Parathyroid adenoma (tissue), 2 donors: Measurements from ENCODE around the gene OGFOD2.

Experiments used
- H2AFZ ChIP-seq: fragments of 300-600 bp; sonication (generic); one replicate; pipeline ENCODE4 v1.7.0; 2017; ENCODE audit warnings: antibody characterized with exemption, mild to moderate bottlenecking
- H3K27ac ChIP-seq: fragments of 300-600 bp; sonication (generic); one replicate; pipeline ENCODE4 v1.7.0; 2017
- H3K27me3 ChIP-seq: fragments of 300-600 bp; sonication (generic); one replicate; pipeline ENCODE4 v1.7.0; 2017; ENCODE audit warnings: low read length; ENCODE audit not compliant: control insufficient read depth, insufficient read depth
- H3K36me3 ChIP-seq: fragments of 300-600 bp; sonication (generic); one replicate; pipeline ENCODE4 v1.7.0; 2017; ENCODE audit warnings: low read length; ENCODE audit not compliant: control insufficient read depth, insufficient read depth
- H3K4me1 ChIP-seq: fragments of 300-600 bp; sonication (generic); one replicate; pipeline ENCODE4 v1.7.0; 2017; ENCODE audit warnings: control low read depth
- H3K4me2 ChIP-seq: fragments of 300-600 bp; sonication (generic); one replicate; pipeline ENCODE4 v1.7.0; 2017; ENCODE audit warnings: low read length
- H3K4me3 ChIP-seq: fragments of 300-600 bp; sonication (generic); one replicate; pipeline ENCODE4 v1.7.0; 2017; ENCODE audit warnings: low read depth, low read length
- H3K79me2 ChIP-seq: fragments of 300-600 bp; sonication (generic); one replicate; pipeline ENCODE4 v1.7.0; 2017; ENCODE audit warnings: control low read depth
- H3K9ac ChIP-seq: fragments of 300-600 bp; sonication (generic); one replicate; pipeline ENCODE4 v1.7.0; 2017; ENCODE audit warnings: mild to moderate bottlenecking
- H3K9me3 ChIP-seq: fragments of 300-600 bp; sonication (generic); one replicate; pipeline ENCODE4 v1.7.0; 2017; ENCODE audit warnings: low read length; ENCODE audit not compliant: control insufficient read depth
- TF ChIP-seq, protein P1 (sequence below): fragments of 300-600 bp; sonication (generic); IDR thresholded peaks from one replicate; pipeline ENCODE4 v1.7.0; 2017; ENCODE audit warnings: antibody characterized with exemption, mild to moderate bottlenecking
- donor health status: primary hyperparathyroidism.

OGFOD2 gene

DNA sequence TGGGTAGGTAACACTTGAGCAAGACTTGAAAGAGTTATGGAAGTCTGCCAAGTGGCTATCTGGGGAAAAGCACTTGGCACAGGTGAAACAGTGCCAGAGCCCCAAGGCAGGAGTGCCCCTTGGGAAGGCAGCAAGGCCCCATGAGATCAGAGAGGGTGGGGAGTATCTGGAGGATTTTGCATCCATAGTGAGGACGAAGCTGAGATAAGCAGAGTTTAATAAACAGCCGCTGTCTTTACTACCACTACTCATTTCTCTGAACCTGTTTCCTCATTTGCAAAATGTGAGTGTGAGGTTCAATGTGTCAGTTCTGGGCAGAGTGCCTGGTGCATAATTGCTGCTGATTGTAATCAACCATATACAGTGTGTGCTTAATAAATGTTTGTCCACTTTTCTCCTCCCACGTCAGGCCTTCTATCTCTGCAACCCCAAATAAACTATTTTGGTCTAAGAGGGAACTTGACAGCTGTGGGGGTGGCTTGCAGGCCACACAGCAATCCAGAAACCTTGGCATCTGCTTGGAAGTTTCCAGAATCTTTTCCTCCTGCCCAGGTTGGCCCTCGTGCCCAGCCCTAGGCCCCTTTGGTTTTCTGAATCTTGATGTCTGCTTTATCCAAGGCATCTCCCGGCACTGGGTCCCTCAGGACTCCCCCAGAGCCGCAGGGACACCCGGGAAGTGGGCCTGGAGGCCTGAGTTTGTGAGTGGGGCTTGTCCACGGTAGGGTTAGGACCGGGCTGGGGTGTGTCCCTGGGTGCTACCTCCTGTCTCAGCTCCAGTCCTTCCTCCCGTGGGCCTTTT lies 13.3 kb upstream of the OGFOD2 start:
- H3K4me1 ChIP-seq, result peaks cover 14% of the 10 kb centered on the region
- no peaks in the 10 kb centered on the region for H3K27me3 ChIP-seq
- H3K79me2 ChIP-seq, result peaks cover 9% of the 10 kb centered on the region
- H3K9me3 ChIP-seq, result no peaks in the 10 kb centered on the region
- no peak overlapping the region for H3K4me3 ChIP-seq
- no peak overlapping the region for H3K27ac ChIP-seq
- TF ChIP-seq, protein P1, sequence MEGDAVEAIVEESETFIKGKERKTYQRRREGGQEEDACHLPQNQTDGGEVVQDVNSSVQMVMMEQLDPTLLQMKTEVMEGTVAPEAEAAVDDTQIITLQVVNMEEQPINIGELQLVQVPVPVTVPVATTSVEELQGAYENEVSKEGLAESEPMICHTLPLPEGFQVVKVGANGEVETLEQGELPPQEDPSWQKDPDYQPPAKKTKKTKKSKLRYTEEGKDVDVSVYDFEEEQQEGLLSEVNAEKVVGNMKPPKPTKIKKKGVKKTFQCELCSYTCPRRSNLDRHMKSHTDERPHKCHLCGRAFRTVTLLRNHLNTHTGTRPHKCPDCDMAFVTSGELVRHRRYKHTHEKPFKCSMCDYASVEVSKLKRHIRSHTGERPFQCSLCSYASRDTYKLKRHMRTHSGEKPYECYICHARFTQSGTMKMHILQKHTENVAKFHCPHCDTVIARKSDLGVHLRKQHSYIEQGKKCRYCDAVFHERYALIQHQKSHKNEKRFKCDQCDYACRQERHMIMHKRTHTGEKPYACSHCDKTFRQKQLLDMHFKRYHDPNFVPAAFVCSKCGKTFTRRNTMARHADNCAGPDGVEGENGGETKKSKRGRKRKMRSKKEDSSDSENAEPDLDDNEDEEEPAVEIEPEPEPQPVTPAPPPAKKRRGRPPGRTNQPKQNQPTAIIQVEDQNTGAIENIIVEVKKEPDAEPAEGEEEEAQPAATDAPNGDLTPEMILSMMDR, result no peak
- peak overlapping the region; percentile 6 for H3K4me2 ChIP-seq
- H3K36me3 ChIP-seq, result no peaks in the 10 kb centered on the region
- no peak overlapping the region for H3K9ac ChIP-seq
- H2AFZ ChIP-seq, result no peak overlapping the region

DNA sequence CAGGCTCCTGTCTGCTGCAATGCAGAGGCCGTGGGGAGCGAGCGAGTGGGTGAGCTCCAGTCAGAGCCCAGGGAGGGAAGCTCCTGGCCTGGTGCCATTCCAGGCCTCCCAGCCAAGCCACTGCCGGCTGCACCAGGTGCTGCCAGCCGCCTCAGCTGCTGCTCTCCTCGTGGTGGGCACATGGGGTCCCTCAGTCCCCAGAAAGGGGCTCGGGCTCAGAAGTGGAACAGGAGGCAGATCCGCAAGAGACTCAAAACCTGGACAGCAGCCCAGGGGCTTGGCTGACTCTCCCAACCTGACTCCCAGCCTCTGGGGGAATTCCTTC lies 11.1 kb upstream of the OGFOD2 start:
- Histone ChIP-seq H3K79me2 (peaks cover 9% of the 10 kb centered on the region), H2AFZ (peak overlapping the region; percentile 58), H3K4me1 (peaks cover 16% of the 10 kb centered on the region), H3K4me3 (no peak overlapping the region), H3K9me3 (no peaks in the 10 kb centered on the region), H3K27me3 (no peaks in the 10 kb centered on the region), H3K36me3 (no peaks in the 10 kb centered on the region), H3K9ac (no peak overlapping the region), H3K4me2 (no peak overlapping the region), H3K27ac (no peak overlapping the region)
- TF ChIP-seq, protein P1, result no peak

DNA sequence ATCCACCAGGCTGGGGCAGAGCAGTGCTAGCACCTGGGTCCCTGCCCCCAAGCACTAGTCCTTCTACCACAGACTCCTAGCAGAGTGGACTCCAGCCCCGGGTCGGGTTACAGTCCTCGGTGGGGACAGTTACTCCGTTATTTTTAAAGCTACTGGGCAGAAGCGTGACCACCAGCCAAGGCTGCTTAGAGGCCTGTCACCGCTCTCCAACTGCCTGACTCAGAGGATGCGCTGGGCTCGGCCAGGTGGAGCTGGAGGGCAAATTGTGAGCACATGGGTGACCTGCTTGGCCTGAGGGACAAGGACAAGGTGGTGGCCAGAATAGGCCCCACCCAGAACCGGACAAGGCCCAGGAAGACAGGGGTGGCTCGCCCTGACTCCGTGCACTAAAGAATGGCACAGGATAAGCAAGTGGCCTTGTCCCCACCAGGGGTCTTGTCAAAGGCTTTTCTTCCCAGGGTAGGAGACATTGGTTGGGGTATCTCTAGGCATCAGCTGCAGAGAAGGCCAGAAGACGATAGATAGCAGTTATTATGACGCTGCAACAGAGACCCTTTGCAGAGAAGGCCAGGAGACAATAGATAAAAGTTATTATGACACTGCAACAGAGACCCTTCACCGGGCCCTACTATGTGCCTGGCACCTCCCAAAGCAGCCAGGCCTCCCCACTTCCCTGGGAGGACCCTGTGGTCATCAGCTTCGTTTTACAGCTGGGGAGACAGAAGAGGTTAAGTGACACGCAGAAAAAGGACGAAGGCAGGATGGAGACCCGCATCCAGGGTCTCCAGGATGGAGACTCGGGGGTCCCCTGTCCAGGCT lies 10.4 kb upstream of the OGFOD2 start:
- TF ChIP-seq, protein P1, result no peak
- no peaks in the 10 kb centered on the region for H3K9me3 ChIP-seq
- H2AFZ ChIP-seq, result no peak overlapping the region
- no peak overlapping the region for H3K9ac ChIP-seq
- H3K27ac ChIP-seq, result no peak overlapping the region
- H3K4me1 ChIP-seq, result peaks cover 16% of the 10 kb centered on the region
- no peak overlapping the region for H3K4me3 ChIP-seq
- peaks cover 9% of the 10 kb centered on the region for H3K79me2 ChIP-seq
- H3K36me3 ChIP-seq, result no peaks in the 10 kb centered on the region
- no peak overlapping the region for H3K4me2 ChIP-seq
- no peaks in the 10 kb centered on the region for H3K27me3 ChIP-seq

DNA sequence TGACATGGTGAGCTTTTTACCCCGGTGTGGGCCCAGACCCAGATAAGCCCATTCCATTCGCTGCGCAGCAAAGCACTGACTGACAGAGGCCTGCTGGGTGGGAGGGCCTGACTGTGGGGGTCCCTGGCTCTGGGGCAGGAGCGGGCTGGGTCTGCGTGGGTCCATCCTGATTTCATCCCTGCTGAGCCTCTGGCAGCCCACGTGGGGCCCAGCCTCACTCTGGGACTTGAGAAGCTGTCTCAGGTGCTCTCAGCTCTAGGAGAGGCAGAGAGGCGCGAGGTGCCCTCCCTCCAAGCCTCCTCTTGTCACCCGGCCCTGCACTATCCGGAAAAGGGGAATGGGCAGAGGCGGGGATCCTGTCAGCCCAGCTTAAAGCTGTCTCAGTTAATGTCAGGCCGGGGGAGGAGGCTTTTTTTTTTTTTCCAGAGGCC lies 9.7 kb upstream of the OGFOD2 start:
- H3K9ac ChIP-seq, result peak overlapping the region; percentile 31

More for the DNA sequence above, 9.7 kb upstream of the OGFOD2 start:
- peak overlapping the region; percentile 17 for H3K27ac ChIP-seq
- H3K27me3 ChIP-seq, result no peaks in the 10 kb centered on the region
- H3K36me3 ChIP-seq, result no peaks in the 10 kb centered on the region
- TF ChIP-seq, protein P1, result no peak
- H3K4me3 ChIP-seq, result peak overlapping the region; percentile 80
- H3K4me2 ChIP-seq, result peak overlapping the region; percentile 94
- no peaks in the 10 kb centered on the region for H3K9me3 ChIP-seq
- peaks cover 9% of the 10 kb centered on the region for H3K79me2 ChIP-seq
- H2AFZ ChIP-seq, result peak overlapping the region; percentile 61
- H3K4me1 ChIP-seq, result peaks cover 16% of the 10 kb centered on the region
